Measurements from ENCODE around the gene ERGIC3.

DNA sequence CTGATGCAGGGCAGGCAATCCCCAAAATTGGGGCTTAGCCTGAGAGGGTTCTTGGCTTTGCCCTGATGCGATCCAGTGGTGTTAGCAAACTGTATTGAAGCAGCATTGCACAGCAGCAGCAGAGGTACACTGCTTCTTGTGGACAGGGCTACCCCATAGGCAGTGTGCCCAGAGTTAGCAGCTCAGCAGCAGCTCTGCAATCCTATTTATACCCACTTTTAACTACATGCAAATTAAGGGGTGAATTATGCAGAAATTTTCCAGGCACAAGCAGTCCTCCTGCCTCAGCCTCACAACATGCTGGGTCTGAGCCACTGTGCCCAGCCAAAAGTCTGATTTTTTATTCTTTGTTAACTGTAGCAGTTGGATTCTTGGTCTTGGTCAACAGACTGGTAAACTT lies 16.2 kb upstream of the ERGIC3 start:
- TF ChIP-seq, protein P1, sequence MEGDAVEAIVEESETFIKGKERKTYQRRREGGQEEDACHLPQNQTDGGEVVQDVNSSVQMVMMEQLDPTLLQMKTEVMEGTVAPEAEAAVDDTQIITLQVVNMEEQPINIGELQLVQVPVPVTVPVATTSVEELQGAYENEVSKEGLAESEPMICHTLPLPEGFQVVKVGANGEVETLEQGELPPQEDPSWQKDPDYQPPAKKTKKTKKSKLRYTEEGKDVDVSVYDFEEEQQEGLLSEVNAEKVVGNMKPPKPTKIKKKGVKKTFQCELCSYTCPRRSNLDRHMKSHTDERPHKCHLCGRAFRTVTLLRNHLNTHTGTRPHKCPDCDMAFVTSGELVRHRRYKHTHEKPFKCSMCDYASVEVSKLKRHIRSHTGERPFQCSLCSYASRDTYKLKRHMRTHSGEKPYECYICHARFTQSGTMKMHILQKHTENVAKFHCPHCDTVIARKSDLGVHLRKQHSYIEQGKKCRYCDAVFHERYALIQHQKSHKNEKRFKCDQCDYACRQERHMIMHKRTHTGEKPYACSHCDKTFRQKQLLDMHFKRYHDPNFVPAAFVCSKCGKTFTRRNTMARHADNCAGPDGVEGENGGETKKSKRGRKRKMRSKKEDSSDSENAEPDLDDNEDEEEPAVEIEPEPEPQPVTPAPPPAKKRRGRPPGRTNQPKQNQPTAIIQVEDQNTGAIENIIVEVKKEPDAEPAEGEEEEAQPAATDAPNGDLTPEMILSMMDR (IDR thresholded peaks at IDR 0.05): no peak
- TF ChIP-seq POLR2A (IDR thresholded peaks at IDR 0.05) (no peak), EP300 (IDR thresholded peaks at IDR 0.05) (no peak)
